Activated CD4-positive, alpha-beta T cell treated with anti-CD3 and anti-CD28 coated beads, Interleukin-2, amount 50 U/mL, for 16 hours (primary cell): ENCODE data around the gene BRAT1.

ENCODE experiments used
- DNase-seq: peaks from one replicate; pipeline ENCODE4 v3.0.0-alpha.2; 2020

Gene BRAT1

DNA sequence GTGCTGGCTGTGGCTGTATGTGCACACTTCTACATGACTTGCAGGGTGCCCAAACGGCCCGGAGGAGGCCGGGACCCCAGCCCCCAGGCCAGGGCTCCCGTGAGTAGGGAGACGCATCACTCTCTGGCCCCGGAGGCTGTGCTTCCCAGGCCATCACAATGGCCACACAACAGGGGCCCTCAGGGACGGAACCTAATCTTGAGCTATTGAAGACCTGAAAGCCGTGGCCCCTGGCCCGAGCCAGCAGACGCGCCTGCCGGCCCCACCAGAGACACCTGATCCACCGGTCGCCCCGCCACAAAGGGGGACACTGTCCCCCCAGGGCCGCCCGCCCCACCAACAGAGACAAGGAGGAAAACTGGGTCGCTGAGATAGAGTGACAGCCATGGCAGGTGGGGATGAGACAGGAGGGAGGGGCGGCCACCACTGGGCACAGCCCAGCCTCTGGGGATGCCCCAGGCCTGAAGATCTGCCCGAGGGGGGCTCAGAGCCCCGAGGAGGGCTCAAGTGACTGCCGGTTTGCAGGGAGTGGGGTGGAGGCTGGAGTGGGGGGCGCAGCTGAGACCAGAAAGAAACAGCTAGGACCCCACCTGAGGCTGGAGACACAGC lies 45.9 kb downstream of the BRAT1 start:
- DNase-seq = no peak

DNA sequence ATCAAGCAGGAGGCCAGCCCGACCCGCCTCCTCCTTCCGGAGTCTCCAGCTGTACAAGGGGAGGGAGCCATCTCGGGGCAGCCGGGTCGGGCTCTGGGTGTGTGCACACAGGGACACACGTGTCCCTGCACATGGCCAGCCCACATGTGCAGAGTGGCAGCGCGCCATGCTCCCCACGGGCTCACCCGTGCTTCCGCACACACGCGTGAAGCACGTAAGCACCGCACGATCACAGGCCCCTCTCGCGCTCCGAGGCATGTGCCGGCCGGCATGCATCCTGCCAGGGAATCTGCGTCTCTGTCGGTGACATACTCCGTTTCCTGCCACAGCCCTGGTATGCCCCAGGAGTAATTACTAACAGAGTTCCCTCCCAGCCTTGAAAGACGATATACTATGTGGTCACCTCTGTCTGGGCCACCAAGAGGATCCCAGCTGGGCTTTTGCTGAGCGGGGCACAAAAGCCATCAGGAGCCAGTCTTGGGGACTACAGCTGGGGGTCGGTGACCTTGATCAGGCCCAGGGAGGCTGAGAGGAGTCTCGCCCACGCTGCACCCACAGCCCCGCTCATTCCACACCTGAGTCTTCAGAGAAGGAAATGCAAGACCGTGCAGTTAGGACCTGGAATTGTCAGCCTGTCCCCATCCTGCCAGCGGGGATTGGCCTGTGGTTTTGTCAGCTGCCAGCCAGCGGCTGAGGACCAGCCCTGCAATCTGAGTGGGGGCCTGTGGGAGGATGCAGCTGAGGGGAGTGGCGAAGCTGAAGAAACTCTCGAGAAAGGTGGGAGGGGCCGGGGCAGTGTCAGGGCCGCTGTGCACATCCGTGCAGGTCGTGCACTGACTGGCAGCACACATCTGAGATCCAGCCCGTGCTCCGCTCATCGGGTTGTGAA lies 46.8 kb downstream of the BRAT1 start:
- DNase-seq = peak; percentile 77

DNA sequence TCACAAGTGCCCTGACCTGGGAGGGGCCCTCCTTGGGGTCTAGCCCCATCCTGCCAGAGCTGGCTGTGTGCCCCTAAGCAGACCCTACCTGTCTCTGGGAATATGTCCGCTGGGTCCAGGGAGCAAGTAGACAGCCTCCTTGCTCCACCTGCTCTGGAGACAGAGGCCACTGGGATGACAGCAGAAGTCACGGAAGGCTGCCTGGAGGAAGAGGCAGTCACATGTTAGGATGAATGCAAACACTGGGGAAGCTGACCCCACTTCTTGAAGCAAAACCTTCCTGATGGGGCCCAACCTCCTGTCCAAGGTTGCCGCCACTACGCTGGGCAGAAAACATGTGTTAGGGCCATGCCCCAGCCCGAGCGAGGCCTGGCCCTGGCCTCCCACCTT lies 47.4 kb downstream of the BRAT1 start:
- no peak for DNase-seq

DNA sequence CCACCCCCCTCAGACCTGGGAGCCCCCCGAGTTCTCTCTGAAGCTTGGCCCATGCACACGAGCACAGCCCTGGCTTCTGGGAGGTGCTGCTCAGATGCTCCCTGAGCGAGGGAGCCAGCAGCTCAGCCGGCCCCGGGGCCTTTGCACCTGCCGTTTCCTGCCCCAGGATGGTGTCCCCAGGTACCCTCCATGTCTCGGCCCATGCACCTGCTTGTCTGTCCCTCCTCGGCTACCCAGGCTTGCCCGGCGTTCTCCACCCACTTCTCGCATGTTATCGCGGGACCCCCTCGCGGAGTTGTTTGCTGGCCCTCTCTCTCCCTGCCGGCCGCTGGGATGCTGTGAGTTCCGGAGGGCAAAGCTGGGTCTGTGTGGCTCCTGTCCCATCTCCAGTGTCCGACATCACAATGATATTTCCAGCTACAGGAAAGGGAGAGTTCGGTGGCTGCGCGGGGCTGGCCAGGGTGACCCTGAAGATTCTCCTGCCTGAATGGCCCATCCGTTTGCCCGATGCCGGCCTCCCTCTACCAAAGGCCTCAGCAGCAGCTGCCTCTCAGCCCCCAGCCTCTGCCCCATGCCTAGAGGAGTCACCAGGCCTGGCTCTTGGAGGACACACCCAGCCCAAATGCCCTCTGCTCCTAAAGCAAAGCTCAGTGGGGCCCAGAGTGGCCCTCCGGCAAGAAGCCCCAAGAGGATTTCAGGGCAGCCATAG lies 48.0 kb downstream of the BRAT1 start:
- no peak for DNase-seq

DNA sequence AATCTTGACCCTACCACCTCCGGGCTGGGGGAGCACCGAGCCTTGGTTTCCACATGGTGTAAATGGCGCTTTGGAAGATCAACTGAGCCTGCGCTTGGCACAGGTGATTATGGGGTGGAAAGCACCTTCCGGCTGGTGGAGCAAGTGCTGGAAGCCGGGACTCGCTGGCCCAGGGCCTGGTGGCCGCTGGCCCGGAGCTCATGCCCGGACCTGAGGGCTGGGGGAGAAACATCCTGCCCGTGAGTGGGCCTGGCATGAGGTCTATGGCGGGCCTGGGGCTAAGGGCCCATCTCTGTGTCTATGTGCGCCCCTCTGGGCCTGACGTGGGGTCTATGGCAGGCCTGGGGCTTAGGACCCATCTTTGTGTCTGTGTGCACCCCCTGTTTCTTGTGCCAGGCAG lies 49.9 kb downstream of the BRAT1 start:
- DNase-seq = no peak

DNA sequence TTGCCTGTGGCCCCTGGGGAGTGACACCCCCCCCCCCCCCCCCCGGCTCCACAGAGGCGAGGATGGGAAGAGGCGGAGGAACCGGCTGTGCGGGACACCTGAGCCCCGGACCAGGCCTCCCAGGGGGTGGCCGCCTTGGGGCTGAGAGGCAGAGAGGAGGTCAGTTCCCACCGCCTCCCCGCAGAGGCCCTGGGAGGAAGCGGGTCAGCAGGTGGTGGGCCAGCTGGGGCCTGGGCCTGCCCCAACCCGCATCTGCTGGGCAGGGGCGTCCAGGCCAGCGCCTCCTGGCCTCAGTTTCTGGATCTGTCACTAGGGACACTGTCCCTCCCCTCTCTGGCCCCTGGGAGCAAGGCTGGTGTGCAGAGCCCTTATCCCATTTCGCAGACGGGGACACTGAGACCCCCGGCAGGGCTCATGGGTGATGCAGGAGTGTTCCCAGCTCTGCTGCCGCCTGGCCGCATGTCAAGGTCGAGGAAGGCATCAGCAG lies 50.4 kb downstream of the BRAT1 start:
- no peak for DNase-seq

DNA sequence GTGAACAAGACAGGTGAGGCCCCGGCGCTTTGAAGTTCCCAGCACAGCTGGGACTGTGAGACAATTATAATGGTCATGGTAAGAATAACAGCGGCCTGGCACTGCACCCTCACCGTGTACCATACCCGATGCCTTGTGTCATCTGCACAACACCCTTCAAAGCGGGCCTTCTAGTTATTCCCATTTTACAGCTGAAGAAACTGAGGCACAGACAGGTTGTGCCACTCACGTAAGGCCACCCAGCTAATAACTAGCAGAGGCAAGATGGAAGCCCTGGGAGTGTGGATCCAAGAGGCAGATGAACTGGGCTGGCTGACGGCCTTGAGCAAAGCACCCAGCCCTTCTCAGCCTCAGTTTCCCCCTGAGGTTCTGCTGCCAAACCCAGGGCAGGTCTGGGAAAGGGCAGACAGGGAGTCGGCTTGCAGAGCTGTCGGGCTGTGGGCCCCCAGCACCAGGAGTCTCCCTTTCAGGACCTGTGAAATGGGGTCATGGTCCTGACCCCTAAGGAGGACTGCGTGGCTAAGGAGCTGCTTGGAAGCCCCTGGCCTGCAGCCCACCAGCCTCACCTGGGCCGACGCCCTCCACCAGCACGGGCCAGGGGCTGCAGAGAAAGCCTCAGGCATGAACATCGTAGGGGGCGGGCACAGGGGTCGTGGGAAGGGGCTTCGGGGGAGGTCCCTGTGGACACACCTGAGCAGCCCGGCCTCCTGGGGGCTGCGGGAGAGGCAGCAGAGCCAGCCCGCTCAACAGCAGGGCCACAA lies 51.0 kb downstream of the BRAT1 start:
- DNase-seq = no peak

DNA sequence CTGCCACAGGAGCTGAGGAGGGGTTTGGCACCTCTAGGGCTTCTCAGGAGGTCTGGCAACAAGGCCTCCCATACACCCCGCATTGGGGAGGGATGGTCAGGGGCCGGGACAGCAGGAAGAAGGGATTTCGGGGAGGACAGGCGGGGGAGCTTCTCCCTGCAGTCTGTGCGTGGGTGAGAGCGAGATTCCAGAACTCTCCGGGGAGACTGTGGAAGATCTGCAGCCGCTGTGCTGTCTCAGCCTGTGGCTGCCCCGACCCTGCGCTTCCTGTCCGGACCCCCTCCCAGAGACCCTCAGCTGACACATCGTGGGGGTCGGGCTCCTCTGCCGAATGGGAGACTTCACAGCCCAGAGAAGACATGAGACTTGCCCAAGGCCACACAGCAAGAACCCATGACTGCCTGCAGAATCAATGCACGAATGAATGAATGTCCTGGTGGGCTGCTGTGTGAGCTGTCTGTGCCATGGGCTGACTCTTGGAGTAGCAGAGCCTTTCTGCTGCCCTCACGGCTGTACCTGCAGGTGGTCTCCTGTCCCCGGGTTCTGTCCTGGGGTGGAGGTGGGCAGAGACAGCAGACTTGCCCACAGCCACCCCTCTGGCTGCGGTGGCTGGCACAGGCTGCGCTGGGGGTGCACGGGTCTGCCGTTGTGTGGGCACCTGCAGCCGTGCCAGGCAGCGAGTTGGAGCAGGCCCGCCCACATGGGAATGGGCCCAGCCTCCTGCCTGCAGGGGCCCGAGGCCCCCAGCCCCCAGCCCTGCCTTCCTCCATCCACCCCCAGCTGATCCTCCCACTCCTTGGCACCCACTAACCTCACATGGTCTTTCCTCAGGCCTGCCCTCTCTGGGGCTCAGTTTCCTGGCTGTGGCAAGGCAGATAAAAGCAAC lies 52.0 kb downstream of the BRAT1 start:
- DNase-seq = no peak

DNA sequence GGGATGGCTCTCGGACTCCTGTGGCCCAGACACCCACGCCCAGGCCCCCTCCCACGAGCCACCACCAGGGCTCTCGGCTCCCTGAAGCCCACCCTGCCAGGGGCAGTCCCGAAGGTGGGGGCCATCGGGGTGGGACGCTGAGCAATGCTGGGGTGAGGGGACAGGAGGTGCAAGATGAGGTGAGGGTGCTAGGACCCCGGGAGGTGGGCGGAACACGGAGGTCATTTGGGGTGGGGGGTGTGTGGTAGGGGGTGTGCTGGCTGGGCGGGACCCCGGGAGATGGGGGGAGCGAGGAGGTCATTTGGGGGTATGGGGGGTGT lies 52.7 kb downstream of the BRAT1 start:
- no peak for DNase-seq

DNA sequence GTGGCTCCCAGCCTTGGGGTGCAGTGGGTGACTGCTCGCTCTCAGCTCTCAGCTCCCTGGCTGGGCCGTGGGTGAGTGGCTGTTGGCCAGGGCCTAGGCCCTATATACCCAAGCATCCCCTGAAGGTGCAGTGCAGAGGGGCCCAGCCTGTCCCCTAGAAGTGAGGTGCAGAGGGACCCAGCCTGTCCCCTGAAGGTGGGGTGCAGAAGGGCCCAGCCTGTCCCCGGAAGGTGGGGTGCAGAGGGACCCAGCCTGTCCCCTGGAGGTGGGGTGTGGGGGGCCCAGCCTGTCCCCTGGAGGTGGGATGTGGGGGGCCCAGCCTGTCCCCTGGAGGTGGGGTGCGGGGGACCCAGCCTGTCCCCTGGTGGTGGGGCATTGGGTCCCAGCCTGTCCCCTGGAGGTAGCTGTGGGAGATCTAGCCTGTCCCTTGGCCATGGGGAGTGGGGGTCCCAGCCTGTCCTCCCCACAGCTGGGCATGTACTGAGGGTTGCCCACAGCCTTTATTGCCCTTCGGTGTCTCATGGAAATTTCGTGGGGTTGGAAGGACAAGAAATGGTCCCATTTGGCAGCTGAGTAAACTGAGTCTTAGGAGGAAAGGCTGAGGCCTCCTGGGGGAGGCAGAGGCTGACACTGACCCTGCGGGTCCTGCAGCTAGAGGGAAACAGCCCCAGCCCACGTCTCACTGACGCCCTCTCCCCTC lies 53.2 kb downstream of the BRAT1 start:
- DNase-seq = no peak

DNA sequence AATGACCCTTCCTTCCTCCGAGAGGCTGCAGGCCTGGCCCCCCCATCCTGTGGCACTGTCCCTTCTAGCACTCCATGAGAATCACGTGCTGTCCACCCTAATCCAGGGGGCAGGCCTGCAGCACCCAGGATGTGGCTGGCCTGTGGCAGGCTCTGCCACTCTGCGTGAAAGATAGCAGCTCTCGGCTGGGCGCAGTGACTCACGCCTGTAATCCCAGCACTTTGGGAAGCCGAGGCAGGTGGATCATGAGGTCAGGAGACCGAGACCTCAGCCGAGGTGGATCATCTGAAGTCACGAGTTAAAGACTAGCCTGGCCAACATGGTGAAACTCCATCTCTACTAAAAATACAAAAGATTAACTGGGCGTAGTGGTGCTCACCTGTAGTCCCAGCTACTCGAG lies 54.6 kb downstream of the BRAT1 start:
- no peak for DNase-seq

DNA sequence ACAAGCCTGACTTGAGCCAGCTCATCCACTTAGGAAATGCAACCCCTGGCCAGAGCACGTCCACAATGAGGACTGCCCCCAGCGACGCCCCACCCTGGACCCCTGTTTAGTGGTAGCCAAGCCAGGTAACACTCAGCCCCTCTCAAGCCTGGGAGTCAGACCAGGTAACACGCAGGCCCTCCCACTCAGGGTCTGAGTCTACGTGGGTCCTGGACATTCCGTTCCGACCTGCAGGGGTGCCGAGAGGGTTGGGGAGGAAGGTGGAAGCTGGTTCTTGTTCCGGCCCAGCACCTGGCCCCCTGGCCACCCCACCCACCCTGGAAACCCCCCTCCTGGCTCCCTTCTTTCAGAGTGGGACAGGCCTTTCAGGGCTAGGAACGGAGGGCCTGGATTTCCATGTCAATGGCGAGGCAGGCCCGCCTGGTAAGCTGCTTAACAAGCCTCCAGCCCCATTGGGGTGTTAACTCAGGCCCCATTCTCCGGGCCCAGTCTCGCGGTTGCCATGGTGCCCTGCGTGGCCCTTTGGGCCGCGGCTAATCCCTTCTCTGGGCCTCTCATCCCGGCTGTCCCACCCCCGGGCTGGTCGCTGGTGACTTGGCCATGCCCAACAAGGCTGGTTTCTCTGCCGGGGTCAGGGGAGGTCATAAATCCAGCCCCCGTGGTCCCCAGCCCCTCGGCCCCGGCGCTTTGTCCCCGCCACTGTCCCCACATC lies 55.4 kb downstream of the BRAT1 start:
- DNase-seq = no peak

DNA sequence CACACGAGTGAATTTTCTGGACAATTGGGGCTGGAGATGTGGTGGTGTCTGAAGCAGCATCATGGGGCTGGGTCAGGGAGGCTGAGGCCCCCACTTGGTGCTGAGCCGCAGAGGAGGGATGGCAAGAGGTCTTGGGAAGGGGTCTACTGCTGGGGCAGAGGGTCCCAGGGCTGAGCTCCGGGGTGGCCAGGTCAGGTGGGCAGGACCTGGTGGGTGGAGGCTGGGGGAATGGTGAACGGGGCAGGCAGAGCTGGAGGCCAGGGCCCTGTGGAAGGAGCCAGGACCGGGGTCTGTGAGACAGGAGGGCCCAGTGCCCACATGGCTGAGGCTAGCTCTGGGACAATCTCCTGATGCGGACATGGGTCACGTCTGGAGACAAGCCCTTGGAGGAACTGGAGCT lies 56.1 kb downstream of the BRAT1 start:
- DNase-seq = no peak

DNA sequence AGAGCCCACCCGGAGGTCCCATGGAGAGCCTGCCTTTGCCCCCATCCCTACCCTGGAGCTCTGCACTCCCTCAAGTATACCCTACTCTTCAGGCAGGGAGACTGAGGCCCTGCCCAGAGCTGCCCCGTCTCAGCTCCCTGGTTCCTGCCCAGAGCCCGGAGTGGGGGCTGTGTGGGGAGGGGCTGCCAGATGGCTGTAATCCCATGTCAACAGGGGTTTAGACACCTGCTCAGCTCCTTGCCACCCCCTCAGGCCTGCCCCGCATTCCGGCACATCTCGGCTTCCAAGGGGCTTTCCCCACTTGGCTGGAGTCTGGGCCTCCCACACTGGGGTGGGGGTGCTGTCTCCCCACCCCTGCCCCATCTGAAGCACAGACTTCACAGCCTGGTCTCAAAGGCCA lies 56.6 kb downstream of the BRAT1 start:
- no peak for DNase-seq

DNA sequence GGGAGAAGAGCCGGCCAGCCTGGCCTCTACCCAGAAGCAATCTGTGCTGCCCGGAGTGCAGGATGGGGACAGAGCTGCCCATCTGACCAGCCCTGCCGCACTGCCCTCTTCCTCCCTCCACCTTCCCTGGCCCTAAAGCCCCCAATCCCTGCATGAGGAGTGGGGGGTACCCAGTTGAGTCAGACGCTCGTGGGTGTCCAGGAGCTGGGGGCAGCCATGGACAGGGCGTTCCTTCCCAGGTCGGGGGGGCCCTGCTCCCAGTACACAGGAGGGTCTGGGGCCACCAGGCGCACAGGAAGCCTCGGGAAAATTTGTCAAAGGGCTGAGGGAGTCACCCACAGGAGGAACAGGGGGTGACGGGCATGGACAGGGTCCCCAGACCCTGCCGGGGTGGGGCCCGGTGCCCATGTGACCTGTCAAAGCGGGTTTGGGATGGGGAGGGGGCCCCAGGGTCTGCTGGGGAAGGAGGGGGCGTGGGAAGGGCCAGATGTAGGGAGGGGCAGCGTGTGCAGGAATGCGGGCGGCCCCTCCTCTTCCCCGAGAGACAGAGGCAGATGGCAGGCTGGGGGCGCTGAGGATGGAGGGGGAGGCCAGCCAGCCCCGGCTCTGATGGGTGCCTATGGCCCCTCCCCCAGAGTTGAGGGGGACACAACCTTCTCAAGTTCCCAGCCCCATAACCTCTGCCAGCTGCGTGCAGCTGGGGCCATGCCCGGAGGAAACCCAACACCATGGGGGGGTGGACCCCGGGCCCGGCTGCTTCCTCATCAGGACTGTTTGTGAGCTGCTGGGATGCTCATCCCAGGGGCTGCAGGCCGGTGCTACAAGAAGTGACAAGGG lies 57.6 kb downstream of the BRAT1 start:
- DNase-seq = no peak

DNA sequence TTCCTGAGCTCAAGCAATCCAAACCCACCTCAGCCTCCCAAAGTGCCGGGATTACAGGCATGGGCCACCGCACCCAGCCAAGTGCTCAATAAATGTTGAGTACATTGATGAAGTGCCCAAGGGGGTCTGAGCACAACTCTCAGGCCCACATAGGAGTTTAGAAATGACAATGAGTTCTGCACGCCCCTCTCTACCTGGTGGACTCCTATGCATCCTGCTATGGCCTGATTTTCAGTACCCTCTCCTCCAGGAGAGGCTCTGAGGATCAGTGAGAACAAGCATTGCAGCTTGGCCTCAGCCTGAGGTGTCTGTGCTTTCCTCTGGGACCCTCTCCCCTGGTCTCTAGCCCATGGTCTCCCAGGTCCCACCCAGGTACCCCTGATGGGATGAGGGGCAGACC lies 58.3 kb downstream of the BRAT1 start:
- DNase-seq = no peak

DNA sequence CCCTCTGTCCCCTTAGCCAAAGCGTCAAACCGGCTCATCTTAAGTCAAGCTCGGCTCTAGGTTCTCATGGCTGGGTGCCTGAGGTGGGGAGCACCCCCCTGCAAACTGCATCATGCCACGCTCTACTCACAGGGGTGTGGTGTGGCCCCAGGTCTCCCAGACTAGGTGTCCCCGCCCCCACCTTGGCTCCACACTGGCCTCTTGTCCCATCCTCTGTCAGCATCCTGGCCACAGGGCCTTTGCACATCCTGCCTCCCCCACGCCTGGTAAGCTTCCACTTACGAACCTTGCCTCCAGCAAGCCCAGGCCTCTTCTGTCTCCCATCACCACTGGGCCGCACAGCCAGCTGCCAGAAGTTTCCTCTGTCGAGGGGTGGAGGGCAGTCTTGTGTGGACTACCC lies 58.9 kb downstream of the BRAT1 start:
- no peak for DNase-seq

DNA sequence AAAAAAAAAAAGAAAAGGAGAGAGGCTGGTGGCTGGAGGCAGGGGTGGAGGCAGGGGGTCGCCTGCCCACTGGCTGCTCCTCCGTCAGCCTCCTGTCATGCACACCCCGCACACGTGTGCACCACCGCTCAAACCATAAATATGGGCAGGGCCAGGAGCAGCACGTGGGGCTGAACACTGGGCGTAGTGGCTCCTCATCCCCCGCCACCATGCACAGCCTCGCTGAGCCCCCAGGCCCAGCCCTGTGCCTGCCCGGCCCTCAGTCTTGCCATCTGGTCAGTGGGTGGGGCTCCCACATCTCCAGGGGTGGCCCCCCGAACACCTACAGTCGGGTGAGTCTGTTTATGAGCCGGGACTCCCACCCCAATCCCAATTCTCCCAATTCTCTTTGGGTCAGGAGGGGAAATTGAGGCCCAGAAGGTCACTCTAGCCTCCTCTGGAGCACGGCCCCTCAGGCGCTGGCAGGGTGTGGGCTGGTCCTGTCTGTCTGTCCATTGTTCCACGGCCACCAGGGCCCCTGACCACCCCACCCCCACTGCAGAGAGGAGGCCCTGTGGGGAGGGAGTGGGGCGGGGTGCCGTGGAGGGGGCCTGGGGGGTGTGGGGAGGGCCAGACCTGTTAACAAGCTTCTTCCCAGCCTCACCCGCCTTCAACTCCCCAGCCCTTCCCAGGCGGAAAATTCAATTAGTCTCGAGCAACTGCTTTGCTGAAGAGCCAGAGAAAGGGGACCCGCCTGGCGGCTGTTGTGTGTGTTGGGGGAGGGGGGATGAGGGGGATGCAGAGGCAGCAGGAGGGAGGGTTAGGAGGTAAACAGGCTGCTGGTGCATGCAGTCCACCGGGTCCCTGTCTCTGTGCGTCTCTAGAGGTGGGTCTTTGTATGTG lies 59.7 kb downstream of the BRAT1 start:
- DNase-seq = no peak
